ENCODE results near the gene MFAP3.

DNA sequence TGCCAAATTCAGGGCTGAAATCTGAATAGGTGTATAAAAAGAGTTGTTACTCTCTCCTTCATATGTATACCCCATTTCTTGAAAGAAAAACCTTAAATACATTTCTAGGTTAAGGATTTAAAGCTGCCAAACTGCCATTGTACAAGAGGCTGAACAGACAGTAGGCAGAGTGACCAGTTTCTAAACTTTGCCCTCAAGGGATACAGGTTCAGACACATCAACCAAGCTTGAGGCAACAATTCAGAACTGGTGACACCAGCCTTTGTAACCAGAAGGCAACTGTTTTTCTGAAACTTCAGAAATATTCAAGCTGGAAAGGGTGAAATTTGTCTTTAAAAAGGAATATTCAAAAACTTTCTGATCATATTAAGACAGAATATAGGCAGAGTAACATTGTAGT lies 47.6 kb upstream of the MFAP3 start:
- TF ChIP-seq, protein P1, sequence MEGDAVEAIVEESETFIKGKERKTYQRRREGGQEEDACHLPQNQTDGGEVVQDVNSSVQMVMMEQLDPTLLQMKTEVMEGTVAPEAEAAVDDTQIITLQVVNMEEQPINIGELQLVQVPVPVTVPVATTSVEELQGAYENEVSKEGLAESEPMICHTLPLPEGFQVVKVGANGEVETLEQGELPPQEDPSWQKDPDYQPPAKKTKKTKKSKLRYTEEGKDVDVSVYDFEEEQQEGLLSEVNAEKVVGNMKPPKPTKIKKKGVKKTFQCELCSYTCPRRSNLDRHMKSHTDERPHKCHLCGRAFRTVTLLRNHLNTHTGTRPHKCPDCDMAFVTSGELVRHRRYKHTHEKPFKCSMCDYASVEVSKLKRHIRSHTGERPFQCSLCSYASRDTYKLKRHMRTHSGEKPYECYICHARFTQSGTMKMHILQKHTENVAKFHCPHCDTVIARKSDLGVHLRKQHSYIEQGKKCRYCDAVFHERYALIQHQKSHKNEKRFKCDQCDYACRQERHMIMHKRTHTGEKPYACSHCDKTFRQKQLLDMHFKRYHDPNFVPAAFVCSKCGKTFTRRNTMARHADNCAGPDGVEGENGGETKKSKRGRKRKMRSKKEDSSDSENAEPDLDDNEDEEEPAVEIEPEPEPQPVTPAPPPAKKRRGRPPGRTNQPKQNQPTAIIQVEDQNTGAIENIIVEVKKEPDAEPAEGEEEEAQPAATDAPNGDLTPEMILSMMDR (IDR thresholded peaks at IDR 0.05) = no peak
- TF ChIP-seq EP300 (IDR thresholded peaks at IDR 0.05) = no peak
